Activated CD4-positive, alpha-beta T cell treated with anti-CD3 and anti-CD28 coated beads for 1 hour (primary cell): ENCODE results near the gene UBXN4.
A peak's percentile ranks its signal among the peaks of the same experiment; 100 is the strongest.
"Not testable (repeated sequence)": the region's sequence is repeated elsewhere in the genome, so short reads cannot be mapped to it uniquely, and the experiment has no call there.

Source experiments
- DNase-seq: peaks from one replicate; pipeline ENCODE4 v3.0.0-alpha.2; 2020

The UBXN4 gene, protein sequence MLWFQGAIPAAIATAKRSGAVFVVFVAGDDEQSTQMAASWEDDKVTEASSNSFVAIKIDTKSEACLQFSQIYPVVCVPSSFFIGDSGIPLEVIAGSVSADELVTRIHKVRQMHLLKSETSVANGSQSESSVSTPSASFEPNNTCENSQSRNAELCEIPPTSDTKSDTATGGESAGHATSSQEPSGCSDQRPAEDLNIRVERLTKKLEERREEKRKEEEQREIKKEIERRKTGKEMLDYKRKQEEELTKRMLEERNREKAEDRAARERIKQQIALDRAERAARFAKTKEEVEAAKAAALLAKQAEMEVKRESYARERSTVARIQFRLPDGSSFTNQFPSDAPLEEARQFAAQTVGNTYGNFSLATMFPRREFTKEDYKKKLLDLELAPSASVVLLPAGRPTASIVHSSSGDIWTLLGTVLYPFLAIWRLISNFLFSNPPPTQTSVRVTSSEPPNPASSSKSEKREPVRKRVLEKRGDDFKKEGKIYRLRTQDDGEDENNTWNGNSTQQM

DNA sequence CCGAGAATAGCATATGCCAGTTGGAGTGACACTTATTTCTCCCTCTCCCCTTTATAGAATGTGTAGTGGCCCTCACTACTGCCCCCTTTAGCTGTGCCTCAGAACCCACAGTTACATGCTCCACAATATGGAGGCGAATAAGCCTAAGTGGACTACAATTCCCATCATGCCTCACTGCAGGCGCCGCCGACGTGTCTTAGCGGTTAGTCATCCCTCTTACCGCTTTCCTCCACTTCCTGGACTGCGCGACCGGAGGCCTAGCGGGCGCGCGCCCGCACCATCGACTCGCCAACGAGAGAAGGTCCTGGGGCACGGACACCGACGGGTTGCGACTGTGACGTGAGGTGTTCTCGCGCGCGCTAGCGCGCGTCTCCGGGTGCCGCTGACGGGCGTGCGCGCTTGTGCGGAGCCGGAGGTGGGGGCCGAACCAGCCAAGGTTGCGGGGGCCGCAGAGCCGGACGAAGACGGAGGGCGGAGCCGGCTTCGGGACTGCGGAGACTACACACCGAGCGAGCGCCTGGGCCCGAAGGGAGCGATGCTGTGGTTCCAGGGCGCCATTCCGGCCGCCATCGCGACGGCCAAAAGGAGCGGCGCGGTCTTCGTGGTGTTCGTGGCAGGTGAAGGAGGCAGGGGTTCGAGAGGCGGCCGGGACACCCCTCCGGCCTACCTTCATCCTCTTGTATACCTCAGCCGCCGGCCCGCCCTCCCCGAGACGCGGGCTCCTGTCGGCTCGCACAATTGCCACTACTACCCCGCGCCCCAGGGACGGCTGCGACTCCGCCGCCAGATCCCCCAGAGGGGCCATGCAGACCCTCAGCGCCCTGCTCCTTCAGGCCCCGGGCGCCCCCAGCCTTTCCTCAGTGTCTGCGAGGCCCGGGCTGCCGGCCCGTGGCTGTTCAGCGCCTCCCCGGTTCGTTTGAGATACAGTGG, at the start of gene UBXN4:
TSS of gene UBXN4 (plus strand) at position 461 of the 930 bp plus-strand sequence. CDS start at position 536, 75 bp downstream.
- peak; percentile 93 for DNase-seq

DNA sequence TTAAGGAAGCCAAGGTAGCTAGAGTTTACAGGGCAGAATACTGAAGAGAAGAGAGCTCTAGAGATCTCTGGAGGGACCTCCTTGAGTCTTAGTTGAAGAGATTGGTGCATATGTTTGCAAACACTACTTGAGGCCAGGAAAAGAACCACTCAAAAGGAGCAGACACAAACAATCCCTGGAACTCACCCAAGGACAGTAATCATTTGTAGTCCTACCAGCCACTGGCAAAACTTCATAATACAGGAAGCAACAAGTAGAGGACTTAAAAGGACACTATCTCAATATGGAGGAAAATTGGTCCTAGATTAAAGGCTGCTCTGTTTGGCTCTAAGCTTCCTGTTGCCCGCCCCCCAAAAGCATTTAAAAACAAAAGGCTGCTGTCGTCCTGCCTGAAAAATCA, 46.9 kb upstream of the UBXN4 start:
- no peak for DNase-seq

DNA sequence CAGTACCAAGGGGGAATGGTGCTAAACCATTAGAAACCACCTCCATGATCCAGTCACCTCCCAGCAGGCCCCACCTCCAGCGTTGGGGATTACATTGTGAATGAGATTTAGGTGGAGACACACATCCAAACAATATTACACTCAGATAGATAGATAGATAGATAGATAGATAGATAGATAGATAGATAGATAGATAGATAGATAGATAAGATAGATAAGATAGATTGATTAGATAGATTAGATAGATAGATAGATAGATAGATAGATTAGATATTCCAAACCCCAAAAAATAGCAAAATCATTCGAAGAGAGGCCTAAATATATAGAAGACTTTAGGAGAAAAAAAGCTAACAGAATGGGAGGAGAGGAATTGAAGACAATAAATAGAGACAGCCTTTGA, 42.8 kb upstream of the UBXN4 start:
- no peak for DNase-seq

DNA sequence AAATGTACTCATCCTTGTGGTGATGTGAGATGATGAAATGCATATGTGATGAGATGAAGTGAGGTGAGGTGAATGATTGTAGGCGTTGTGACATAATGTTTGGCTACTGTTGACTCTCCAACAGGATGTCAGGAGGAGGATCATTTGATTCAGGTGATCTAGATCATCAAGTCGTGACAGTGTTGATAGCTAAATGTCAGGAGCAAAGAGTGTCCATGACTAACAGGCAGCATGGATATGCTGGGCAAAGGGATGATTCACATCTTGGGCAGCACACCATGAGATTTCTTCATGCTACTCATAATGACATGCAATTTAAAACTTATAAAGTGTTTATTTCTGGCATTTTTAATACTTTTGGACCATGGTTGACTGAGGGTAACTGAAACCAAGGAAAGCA, 40.2 kb upstream of the UBXN4 start:
- no peak for DNase-seq

DNA sequence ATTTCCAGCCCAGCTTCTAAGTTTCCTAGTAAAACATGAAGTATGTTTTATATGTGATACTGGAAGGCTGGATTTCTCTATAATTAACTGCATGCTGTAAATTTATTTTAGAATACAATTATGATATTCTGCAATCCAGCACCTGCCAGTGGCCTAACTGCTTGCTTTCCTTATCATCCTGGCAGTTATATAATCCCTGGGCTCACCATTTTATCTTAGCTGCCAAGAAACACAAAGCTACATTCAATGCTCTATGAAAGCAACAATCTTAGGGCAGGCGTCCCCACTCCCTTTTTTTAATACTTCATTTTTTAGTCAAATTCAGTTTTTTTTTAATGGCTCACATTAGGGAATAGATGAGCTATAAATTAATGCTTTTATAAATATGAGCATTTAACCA, 38.4 kb upstream of the UBXN4 start:
- no peak for DNase-seq

DNA sequence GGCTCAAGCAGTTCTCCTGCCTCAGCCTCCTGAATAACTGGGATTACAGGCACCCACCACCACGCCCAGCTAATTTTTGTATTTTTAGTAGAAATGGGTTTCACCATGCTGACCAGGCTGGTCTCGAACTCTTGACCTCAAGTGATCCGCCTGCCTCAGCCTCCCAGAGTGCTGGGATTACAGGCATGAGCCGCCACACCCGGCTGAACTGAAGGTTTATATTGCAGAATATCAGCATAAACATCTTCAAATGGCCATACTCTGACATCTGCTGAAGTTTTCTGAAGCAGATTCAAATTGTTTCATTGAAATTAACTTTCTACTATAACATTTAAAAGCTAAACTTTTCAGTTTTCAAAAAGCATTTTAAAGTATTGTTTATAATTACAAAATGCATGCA, 37.6 kb upstream of the UBXN4 start:
- DNase-seq: not testable (repeated sequence)

DNA sequence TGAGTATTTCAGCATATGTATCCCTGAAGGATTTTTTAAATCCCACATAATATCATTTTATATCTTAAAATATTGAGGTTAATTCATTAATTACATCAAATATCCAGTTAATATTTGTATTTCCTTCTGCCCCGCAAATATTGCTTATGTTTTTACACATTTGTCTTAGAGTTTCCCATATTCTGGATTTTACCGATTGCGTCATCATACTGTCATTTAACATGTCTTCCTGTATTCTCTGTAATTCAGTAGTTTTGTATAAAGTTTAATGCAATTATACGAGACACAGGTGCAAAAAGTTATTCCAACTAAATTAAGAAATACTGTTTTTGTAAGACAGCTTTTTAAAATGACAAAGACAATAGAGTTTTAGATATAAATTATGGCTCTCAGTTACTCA, 33.5 kb upstream of the UBXN4 start:
- no peak for DNase-seq

DNA sequence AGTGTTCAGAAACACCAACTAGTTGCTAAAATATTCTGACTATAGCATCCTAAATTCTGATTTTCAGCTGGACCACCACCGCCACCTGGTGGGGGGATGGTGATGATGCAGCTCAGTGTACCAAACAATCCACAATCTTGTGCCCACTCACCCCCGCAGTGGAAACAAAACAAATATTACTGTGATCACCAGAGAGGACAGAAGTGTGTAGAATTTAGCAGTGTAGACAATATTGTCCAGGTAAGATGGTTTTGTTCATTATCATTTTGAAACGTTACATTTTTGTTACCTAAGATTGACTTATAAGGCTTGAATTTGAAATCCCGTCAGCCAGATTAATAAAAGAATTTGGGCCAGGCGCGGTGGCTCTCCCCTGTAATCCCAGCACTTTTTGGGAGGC, 31.7 kb upstream of the UBXN4 start:
- DNase-seq: peak; percentile 61

DNA sequence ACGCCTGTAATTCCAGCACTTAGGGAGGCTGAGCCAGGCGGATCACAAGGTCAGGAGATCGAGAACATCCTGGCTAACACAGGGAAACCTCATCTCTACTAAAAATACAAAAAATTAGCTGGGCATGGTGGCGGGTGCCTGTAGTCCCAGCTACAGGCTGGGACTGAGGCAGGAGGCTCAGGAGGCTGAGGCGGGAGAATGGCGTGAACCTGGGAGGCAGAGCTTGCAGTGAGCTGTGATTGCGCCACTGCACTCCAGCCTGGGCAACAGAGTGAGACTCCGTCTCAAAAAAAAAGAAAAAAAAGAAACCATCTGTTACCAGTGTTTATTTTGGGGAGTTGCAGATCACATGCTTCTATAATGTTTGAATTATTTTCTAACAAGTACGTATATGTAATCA, 26.6 kb upstream of the UBXN4 start:
- DNase-seq: not testable (repeated sequence)

DNA sequence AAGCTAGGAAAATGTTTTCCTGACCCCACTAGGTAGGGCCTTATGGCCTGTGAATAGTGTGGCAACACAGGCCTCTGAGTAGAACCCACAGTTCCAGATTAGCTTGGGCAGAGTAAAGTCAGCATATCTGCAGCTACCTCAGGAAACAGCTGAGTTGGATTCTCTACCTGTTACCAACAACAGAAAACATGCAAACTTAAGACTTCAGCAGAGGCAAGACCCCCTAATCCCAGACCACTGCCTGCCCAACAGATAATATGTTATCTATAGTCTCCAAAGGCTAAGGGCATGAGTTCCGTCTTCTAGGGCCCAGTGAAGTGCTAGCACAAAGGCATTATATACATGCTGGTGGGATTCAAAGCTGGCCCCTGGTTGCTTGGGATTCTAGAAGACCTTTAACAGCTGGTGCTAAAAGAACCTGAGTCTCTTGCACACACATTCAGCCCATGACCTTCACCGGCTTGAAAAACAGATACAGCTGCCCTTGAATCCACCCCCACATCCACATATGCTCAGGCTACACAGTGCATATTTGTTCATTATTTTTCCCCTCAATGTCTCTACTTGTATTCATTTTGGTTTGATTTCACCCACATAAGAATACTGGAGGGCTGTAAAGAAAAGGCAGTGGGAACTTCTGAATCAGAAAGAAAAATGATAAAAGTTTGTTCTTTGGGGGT, 13.5 kb upstream of the UBXN4 start:
- no peak for DNase-seq

DNA sequence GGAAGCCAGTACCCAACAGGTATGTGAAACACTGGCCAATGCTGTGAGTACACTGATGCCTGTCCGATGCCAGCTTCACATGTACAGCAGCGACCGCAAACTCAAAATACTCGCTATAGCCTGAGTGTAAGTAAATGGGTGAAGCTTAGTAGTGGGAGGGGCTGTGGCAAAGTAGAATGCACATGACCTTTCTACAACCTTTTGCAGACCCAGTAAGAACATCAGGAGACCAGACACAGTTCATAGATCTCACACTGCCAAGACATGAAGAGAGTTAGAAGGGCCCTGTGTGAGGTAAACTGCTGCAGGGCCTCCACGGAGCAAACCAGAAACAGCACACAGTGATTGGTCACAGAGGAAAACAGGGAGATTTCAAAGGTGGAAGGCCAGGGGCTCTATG, 9.1 kb upstream of the UBXN4 start:
- no peak for DNase-seq

DNA sequence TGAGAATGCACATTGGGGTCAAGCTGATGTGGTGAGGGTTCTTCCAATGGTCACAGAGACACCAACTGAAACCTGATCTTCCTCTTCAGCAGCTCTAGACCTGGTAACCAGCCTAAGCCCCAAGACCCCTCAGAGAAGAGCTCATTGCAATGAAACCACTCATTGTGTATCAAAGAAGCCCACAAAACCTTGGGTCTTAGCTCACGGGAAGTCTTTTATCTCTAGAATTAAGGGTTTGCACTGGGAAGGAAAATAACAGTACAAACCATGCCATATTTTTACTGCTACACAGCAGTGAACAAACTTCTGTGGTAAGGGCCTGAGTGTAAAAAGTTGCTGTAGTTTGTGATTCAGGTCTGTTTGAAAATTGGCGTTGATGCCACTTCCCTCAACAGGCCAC, 8.6 kb upstream of the UBXN4 start:
- no peak for DNase-seq

DNA sequence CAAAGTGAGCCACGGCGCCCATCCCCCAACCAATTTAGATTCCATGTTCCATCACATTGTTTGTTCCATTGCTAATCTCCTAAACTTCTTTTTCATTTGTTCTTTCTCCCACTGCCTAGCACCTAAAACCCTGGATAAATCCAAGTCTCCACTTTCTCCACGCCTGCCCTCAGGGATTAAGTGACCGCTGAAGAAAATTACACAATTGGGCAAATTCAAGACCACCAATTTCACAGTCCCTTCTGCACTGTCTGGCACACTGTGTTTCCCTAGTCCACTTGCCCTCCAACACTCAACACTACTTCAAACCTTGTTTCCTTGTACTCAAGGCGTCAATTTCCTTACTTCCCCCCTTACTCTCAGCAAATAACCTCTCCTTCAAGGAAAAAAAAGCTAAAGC, 5.1 kb upstream of the UBXN4 start:
- DNase-seq: no peak

DNA sequence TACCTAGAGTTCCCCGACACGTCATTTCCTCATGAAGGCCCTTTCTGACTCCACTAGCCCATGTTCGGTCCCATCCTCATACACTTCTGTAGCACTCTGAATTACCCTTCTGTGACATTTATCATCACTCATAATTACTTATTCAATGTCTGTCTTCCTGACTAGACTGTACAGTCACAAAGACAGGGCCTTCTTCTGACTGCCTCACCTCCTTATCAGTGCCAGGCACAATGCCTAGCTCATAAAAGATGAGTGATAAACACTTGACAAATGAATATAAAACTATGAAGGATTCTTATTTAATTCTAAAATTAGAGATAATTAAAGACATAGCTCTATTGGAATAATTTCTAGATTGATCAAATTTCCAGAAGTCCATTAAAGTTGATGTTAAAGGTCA, 1.4 kb upstream of the UBXN4 start:
- DNase-seq: no peak

DNA sequence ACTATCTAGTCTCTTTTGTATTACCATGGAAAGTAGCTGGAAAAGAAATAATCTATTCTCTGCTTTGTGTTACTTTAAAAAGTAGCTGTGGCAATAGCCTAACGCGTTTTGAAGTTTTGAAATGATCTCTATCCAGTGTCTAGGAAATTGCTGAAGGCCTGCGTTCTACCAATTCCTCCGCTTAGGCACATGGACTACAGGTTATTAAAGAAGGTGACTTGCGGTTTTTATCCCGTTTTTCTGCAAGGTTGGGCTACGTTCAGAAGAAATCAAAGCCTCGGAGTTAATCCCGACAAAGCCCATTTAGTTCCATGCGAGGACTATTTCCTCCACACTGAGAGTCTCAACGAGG, 636 bp upstream of the UBXN4 start:
- no peak for DNase-seq

DNA sequence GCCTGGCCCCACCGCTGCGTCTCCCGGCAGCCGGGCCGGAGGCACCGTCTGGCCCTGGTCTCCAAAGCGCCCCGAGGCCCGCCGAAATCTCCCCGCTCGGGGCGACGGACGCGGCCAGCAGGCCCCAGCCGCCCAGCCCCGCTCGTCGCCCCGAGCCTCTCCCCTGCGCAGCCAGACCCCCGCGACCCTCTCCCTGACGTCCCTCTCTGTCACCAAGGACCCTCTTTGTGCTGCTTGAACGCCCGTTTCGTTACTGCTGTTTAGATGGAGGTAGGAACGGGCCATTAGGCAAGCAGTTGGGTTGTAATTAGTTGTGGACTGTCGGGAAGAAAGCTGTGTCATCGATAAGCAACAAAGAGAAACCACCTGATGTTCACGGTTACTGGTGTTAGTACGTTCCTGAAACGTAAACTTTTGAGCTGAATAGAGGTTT, 686 bp downstream of the UBXN4 start:
- peak; percentile 30 for DNase-seq

DNA sequence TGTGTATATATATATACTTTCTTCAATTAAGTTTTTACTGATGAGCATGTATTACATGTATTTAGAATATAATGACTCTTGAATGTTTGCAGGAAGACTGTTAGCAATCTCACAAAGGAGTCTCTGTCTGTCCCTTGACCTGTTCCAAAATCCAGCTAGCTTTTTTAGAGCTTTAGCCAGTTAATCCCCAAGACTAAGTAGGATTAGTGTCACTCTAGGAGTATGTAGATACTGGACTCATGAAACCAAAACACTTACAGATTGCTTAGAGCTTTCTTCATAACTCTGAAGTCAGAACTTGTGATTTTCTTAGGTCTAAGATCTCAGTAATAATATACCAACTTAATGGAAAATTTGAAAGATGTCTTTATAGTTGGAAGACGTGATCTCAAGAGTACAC, 2.2 kb downstream of the UBXN4 start:
- DNase-seq: no peak

DNA sequence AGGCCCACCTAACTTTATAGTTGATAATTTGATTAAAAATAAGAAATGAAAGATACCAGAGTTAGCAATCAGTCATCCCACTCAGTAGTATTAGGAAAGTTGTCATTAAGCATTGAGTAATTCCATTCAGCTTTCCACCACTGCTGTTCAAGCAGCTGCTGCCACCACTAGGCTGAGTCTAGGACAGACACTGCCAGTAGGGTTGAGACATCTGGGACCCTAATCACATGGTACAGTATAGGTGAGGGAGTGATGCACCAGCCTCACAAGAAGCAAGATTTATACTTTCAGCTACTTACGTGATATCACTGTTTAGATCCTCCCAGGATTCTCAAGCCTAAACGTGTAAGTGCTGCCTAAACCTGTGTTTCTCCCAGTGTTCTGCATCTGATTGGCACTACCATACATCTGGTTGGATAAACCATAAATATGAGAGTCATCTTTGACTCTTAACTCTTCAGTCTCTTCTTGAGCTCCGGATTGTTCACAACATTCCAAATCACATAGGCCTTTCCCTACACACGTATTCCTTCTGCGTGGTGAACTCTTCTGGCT, 3.2 kb downstream of the UBXN4 start:
- DNase-seq: no peak

DNA sequence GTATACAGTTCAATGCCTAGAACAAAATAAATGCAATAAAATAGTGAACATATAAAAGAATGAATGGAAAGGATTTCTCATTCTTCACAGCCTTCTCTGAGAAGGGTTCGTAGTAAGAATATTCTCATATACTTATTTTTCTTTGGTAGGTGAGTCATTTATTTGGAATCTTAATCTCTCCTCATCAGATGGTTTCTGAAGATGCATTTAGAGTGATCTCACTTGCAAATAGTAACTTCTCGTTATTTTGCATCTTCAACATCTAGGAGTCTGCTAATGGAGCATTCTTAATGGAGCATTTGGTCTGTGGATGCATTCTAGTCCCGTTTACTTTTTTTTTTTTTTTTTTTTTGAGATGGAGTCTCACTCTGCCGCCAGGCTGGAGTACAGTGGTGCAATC, 3.9 kb downstream of the UBXN4 start:
- no peak for DNase-seq

DNA sequence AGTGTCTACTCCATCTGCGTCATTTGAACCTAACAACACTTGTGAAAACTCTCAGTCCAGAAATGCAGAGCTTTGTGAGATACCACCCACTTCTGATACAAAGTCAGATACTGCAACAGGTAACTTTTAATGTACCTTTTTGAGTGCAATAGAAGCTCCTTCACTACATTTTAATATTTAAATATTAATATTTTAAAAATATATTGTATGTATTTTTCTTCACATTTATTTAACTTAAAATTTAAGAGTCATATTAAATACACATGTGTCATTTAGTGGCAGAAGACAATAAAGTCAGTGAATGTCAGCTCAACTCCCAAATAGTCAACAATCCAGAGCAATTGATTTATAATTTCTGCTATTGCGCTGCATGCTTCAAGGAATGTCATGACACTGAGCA, 13.9 kb downstream of the UBXN4 start:
- no peak for DNase-seq

DNA sequence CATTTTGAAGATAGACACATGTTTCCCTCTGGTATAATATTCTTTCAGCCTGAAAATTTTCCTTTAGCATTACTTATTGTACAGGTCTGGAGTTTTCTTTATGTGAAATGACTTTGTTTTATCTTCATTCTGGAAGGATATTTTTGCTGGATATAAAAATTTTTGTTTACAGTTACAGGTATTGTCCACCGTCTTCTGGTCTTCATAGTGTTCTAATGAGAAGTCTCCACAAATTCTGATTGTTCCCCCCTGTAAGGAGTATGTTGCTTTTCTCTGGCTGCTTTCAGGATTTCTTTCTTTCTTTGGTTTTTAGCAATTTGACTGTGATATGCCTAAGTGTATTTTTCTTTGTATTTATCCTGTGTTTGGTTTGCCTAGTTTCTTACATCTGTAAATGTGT, 15.0 kb downstream of the UBXN4 start:
- no peak for DNase-seq

DNA sequence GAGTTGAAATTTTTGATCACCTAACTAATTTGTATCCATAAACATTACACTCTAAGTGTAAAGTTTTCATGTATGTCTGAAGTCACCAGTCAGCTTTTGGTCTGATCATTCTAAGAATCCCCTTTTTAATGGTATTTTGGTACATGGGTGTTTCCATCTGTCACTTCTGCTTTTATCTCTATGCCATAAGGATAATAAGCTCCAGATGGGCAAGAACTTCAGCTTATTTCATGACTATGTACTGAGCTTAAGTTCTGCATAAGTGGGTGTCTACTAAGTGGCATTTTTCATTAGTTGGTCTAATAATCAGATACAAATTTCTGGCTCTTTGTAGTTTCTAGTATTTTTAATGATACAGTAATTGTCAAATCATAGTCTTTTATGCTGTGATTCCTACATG, 20.4 kb downstream of the UBXN4 start:
- DNase-seq: no peak

DNA sequence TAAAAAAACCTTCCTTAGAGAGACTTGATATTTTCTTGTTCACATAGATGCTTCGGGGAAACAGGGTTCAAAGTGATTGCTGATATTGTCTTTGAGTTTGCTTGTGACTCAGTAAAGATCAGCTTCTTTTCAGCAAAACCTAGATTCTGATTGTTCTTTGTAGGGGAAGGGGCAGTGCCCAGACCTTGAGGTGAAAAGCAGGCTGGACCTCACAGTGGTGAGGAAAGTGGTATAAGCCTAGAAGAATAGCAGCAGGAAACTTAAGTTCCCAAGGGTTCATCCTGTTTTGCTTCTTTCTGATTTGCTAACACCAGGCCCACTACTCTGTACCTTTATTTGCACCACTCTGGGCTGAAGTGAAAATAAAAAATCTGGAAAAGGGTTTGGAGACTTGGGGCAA, 20.9 kb downstream of the UBXN4 start:
- DNase-seq: no peak
